Measurements from ENCODE around the gene AMZ2.
"Not testable (repeated sequence)": the region's sequence is repeated elsewhere in the genome, so short reads cannot be mapped to it uniquely, and the experiment has no call there.

The AMZ2 gene, protein sequence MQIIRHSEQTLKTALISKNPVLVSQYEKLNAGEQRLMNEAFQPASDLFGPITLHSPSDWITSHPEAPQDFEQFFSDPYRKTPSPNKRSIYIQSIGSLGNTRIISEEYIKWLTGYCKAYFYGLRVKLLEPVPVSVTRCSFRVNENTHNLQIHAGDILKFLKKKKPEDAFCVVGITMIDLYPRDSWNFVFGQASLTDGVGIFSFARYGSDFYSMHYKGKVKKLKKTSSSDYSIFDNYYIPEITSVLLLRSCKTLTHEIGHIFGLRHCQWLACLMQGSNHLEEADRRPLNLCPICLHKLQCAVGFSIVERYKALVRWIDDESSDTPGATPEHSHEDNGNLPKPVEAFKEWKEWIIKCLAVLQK

GRCh38 chr17:68247445-68248198, at the start of gene AMZ2:
Gene AMZ2, plus strand, starts transcription at chr17:68248043. Its CDS starts 2,145 bp downstream, at chr17:68250188.
- peak; percentile 91 to 98 (median 95) for DNase-seq

GRCh38 chr17:68198931-68199836, 48.7 kb upstream of the AMZ2 start:
- DNase-seq = no peak

GRCh38 chr17:68199837-68200688, 47.8 kb upstream of the AMZ2 start:
- DNase-seq = no peak

DNA sequence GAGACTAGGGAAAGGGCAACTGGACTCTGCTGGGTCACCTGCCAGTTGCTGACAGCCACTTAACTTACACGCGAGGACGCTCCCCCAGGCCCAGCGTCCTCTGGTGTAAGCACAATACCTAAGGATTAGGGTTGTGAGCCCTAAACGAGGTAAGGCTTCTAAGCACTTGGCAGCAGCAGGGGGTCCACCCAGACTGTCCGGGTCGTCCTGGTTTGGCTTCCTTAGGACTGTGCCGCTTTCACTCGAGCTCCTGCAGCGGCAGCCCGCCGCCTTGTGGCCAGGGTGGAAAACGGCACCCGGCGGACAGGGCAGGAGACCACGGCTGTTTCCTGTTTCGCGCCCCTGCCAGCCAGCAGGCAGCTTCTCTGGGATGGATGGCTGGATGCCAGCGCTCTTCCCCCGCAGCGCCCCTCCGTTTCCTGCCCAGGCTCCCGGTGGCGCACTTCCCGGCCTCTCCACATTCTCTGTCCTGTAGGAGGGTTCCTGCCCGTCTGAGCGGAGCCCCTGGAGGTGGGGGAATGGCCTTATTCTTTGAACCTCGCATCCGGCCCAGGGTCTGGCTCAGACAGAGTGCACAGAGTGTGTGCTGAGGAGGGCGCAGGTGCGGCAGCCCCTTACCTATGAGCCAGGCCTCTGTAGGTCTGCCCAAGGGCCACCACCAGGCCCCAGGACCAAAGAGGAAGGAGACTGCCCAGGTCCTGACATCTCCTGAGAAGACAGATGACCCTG, 47.0 kb upstream of the AMZ2 start:
- DNase-seq = peak; percentile 48 to 70 (median 55)

DNA sequence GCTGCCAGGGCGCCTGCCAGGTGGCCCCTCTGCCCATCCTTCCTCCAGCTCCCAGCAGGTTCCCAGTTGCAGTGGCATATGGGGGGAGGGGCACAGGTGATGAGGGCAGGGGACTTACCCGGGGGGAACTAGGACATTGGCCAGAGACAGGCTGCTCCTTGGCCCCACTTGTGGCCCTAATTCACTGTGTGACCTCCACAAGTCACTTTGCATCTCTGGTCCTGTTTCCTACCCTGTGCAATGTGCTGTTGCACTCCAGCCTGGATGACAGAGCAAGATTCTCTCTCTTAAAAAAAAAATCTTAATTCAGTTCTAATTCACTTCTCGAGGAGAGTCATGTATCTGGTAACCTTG, 46.4 kb upstream of the AMZ2 start:
- DNase-seq = not testable (repeated sequence)

DNA sequence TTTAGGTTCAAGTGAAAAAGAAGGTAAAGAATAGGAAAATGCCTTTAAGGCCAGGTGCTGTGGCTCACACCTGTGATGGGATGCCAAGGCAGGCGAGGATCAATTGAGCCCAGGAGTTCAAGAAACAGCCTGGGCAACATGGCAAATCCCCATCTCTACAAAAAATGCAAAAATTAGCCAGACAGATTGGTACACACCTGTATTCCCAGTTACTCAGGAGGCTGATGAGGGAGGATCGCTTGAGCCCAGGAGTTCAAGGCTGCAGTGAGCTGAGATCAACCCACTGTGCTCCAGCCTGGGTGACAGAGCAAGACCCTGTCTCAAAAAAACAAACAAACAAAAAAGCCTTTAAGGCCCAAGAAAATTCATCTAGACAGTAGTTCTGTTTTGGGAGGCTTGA, 45.5 kb upstream of the AMZ2 start:
- not testable (repeated sequence) for DNase-seq

DNA sequence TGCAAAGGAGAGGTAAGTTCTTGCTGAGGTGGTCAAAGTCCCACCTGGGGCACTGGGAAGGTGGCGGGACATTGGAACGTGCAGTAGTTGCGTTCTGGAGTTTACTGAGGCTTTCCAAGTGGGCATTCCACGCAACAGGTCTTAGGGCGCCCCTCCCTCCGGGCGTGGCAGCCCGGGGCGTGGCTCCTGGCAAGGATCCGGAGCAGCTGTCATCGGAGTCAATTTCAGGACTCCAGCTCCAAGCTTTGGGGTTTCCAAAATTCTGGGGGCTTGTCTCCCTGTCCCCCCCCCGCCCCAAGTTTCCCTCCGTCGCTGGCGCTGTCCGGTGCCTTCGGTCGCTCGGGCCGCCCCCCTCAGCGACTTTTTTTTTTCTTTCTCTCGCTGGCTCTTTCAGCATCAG, 43.1 kb upstream of the AMZ2 start:
- DNase-seq = no peak

DNA sequence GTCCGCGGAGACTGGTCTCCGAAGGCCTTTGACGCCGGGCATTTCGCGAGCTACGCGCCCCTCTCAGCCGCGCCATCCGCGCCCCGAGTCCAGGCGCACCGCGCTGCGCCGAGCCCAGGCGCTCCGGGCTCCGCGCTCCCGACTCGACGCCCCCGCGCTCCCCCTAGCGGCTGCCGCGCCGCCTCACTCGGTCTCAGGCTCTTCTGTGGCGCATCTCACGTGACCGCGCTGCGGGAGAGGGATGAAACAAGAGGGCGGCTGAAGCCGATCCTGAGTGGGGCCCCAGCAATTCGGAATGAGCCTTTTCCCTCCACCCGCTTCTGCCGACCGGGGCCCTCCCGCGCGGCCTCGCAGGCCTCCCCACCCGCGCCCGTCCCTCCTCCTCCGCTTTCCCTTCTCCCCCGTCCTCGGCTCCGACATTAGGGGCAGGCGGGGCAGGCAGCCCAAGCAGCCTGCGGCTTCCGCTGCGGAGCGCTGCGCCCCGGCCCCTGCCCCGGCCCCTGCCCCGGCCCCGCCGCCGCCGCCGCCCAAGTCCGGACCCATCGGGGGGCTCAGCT, 42.5 kb upstream of the AMZ2 start:
- peak; percentile 83 to 90 (median 88) for DNase-seq

DNA sequence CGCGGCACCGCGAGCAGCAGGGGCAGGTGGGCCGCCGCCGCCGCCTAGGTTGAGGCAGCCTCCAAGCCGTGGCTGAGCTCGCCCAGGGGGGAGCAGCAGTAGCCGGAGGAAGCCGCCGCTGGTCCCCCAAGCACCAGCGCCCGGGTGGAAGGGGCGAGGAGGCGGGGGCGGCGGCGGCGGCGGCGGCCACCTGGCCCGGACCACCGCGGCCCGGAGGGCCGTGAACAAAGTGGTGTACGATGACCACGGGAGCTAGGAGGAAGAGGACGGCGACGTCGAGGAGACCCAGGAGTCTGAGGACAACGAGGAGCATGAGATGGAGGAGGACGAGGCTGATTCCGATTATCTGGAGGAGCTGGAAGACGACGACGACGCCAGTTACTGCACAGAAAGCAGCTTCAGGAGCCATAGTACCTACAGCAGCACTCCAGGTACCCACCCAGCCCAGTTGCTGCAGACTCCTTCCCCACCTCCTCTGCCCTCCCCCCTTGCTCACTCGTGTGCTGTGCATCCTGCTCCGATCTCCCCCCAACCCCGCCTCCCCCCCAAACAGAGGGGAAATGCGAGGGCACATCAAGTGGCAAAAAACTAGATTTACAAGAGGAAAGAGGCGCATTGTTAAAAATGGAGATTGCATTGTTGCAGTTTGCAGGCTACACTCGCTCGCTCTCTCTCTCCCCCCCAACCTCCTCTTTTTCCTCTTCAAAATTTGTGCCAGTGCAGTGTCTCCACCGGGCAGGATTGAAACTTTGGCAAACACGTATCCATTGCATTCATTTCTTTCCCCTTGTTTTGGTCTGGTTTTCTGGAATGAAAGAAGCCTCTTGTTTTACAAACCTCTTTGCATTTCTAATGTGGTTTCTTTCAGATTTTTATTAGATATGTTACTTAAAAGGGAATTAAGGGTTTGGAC, 41.8 kb upstream of the AMZ2 start:
- DNase-seq = peak in 2 of 4 experiments; percentile 51 to 57

DNA sequence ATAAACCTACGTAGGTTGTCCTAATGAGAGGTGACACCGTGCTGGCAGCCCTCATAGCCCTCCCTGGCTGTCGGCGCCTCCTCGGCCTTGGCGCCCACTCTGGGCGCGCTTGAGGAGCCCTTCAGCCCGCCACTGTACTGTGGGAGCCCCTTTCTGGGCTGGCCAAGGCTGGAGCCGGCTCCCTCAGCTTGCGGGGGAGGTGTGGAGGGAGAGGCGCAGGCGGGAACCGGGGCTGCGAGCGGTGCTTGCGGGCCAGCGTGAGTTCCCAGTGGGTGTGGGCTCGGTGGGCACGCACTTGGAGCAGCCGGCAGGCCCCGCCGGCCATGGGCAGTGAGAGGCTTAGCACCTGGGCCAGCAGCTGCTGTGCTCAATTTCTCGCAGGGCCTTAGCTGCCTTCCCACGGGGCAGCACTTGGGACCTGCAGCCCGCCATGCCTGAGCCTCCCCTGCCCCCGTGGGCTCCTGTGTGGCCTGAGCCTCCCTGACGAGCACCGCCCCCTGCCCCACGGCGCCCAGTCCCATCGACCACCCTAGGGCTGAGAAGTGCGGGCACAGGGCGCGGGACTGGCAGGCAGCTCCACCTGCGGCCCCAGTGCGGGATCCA, 40.1 kb upstream of the AMZ2 start:
- no peak for DNase-seq

DNA sequence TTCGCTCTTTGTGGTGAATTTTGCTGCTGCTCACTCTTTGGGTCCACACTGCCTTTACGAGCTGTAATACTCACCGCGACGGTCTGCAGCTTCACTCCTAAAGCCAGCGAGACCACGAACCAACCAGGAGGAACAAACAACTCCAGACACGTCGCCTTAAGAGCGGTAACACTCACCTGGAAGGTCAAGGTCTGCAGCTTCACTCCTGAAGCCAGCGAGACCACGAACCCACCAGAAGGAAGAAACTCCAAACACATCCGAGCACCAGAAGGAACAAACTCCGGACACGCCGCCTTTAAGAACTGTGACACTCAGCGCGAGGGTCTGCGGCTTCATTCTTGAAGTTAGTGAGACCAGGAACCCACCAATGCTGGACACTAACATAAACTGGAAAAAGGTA, 39.2 kb upstream of the AMZ2 start:
- not testable (repeated sequence) for DNase-seq

GRCh38 chr17:68209191-68209900, 38.5 kb upstream of the AMZ2 start:
- DNase-seq = not testable (repeated sequence)

- DNase-seq = no peak
These were observed 37.1 kb upstream of the AMZ2 start for GRCh38 chr17:68210570-68211315.

DNA sequence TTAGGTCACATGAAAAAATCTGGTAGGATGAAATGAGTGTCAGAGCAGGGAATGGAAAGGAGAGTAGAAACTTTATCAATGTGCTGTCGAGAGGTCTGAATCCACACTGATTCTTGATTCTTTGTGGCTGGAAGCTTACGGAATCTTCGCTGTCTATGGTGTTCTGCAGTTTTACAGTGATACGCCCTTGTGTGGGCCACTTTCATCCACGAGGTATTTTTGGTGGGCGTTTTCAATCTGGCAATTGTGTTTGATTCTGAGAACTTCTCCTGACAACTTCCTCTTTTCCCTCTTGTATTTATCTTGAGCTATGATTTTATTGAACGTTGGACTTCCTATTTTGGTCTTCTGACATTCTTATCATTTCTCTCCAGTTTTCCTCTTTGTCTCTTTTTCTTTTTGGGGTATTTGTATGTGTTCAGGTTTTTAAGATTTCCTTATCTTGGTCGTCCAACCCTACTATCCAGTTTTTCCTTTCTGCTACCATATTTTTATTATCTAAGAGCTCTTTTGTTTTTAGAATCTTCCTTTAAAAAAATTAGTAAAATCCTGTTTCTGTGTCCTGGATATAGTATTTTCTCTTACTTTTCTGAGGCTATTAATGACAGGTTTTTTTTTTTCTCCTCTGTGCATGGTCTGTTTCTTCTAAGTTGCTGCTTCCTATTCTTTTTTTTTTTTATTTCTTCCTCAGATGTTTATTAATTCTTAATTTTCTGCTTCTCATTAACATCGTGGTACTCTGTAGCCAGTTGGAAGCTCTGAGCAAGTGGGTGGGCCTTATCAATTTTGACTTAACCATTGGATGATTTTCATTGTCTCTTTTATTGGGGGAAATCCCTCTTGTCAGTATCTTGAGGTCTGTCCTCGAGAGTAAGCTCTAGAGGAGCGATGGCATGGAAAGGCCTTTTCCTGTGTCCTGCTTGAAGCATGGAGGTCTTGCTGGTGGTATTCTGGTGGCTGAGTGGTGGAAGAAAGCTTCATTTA, 34.1 kb upstream of the AMZ2 start:
- not testable (repeated sequence) for DNase-seq

GRCh38 chr17:68215453-68215852, 32.4 kb upstream of the AMZ2 start:
- not testable (repeated sequence) for DNase-seq

GRCh38 chr17:68219429-68219828, 28.4 kb upstream of the AMZ2 start:
- DNase-seq = not testable (repeated sequence)

- DNase-seq = not testable (repeated sequence)
These were observed 27.7 kb upstream of the AMZ2 start for GRCh38 chr17:68220186-68220585.

Measured in activated CD4-positive, CD25-positive, alpha-beta regulatory T cell (primary cell).